ENCODE data around the gene SH3BGRL.

Gene SH3BGRL

GRCh38 chrX:81201671-81202455, at the start of gene SH3BGRL, which contains the start of gene HMGN5:
TSS of gene SH3BGRL (plus strand) at chrX:81202102. CDS start at chrX:81202201, 99 bp downstream.
TSS of gene HMGN5 (minus strand) at chrX:81201913. CDS start at chrX:81121549, 80,364 bp downstream.
- no peak for DNase-seq

DNA sequence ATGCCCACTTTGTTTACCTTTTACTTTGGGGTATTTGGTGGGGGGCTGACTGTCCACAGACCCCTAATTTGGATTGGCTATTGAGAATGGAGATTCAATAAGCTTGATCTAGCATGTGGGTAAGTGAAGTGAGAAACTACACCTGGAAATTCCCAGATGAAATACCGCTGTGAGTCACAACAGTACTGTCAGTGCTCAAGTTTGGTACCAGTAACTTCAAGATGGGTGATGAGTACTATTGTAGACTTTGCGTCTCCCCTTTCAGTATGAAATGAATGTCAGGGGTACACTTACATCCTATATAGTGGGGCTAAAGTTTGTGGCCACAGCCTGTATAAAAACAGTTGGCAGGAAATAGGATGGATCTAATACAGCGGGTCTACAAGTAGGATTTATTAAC, 33.5 kb upstream of the SH3BGRL start:
- no peak for DNase-seq

- DNase-seq = no peak
Measured at GRCh38 chrX:81174286-81174685, 27.6 kb upstream of the SH3BGRL start.

DNA sequence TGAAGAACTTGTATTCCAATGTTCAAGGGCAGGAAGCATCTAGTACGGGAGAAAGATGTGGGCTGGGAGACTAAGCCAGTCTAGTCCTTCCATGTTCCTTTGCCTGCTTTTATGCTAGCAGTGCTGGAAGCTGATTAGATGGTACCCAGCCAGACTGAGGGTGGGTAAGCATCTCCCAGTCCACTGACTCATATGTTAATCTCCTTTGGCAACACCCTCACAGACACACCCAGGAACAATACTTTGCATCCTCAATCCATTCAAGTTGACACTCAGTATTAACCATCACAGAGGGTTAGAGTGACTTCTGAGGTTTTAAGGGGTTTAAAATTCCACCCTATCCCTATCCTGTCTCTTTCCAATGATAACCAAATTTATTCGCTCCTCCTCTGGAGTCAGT, 6.6 kb upstream of the SH3BGRL start:
- DNase-seq = no peak

DNA sequence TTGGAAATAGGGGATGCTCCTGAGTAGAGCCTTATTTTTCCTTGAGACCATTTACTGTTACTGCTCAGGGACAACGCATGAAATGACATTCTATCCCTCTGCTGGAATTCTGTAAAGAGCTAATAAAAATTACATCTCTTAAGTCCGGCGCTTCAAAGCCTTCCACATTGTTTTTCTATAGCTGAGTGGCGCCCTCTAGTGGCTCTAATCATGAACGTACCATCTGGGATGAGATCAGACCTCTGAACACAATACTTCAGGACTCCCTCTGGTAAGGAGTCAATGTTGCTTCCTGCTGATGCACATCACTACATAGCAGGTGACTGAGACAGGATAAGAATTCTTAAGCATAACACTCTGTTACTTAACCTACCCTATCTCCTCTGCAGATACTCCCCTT, 6.2 kb upstream of the SH3BGRL start:
- no peak for DNase-seq

GRCh38 chrX:81201071-81201470, 831 bp upstream of the SH3BGRL start:
- no peak for DNase-seq

DNA sequence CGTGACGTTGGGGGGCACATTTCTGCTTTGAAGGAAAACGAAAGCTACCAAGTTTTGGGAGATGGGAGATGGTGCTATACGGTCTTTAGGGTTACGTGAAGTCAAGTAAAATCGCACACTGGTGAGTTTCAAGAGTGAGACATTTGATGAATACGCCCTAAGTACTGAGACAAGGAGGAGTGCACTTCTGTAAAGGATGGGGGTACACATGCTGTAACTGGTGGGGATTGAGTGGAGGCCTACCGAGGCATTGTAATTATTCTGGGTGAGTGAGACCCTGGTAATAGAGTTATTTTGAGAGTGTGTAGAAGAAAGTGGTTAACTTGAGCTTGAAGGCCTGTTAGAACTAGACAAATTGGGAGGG, 536 bp downstream of the SH3BGRL start:
- DNase-seq = no peak

GRCh38 chrX:81202943-81203342, 1.0 kb downstream of the SH3BGRL start:
- DNase-seq = no peak

GRCh38 chrX:81205551-81205950, 3.6 kb downstream of the SH3BGRL start:
- DNase-seq = no peak

GRCh38 chrX:81206476-81206875, 4.6 kb downstream of the SH3BGRL start:
- DNase-seq = no peak

- DNase-seq = no peak
Measured at GRCh38 chrX:81208916-81209315, 7.0 kb downstream of the SH3BGRL start.

- no peak for DNase-seq
Measured at GRCh38 chrX:81215685-81216084, 13.8 kb downstream of the SH3BGRL start.

GRCh38 chrX:81229229-81229628, 27.3 kb downstream of the SH3BGRL start:
- DNase-seq = no peak

DNA sequence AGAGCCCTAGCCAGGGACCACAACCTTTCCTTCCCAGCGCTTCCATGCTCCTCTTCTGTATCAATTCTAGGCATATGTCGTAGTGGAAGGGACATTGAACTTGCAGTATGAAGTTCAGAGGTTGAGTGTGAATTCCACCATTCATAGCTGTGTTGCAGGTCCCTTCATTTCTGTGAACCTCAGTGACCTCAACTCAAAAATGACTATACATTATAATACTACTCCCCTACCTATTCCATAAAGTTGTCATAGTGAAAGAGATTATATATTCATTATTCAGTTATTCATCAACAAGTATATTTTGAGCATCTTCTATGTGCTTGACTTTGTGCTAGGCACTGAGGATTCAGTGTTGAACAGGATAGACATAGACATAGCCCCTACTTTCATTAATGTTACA, 28.0 kb downstream of the SH3BGRL start:
- no peak for DNase-seq

- no peak for DNase-seq
Measured at GRCh38 chrX:81231476-81231875, 29.6 kb downstream of the SH3BGRL start.

DNA sequence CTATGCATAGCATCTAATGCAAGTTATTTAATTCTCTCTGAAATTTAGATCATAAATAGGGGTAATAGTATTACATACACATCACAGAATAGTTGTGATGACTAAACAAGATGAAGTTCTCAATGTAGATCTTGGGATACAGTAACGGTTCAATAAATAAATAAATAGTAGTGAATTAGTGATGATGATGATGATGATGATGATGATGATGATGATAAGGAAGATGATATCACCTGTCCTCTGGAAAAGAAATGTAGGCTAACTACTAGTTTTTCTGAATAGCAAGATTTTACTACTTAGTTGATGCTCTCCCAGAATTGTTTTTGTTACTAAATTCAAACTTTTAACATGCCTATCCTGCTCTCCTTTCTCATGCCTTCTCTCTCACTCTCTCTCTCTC, 30.3 kb downstream of the SH3BGRL start:
- no peak for DNase-seq

DNA sequence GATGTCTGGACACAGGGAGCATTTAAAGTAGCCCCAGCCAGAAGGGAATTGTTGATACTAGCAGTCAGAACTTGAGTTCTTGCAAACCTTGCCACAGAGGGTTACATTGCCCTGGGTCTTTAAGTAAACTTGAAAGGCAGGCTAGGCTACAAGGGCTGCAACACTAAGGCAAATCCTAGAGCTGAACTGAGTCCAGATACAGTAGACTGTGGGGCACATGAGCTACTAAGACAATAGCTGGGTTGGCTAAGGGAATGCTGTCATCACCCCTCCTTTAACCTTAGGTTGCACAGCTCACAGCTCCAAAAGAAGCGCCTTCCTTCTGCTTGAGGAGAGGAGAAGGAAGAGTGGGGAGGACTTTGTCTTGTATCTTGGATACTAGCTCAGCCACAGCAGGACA, 35.6 kb downstream of the SH3BGRL start:
- DNase-seq = no peak

GRCh38 chrX:81238166-81238565, 36.3 kb downstream of the SH3BGRL start:
- DNase-seq = no peak

- no peak for DNase-seq
Measured at GRCh38 chrX:81240701-81241331, 38.9 kb downstream of the SH3BGRL start.

DNA sequence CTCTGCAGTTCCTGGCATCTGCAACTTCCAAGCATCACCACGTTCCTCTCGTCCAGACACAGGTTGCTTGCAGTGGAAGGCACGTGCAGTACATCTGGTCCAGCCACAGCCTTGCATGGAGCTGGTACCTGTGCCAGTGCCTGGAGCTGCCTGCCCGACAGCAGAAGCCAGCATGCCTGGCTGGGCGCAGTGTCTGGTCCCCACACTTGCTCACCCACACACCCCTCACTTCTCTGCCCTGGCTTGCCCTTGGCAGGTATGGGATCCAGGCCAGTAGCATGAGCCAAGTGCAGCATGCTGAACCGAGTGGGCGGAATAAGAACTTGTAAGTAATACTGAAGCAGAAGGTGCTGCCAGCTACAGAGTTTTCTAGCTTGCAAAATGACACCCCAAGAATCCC, 39.9 kb downstream of the SH3BGRL start:
- no peak for DNase-seq

- no peak for DNase-seq
Measured at GRCh38 chrX:81255876-81256275, 54.0 kb downstream of the SH3BGRL start.

- DNase-seq = no peak
Measured at GRCh38 chrX:81257817-81258216, 55.9 kb downstream of the SH3BGRL start.

DNA sequence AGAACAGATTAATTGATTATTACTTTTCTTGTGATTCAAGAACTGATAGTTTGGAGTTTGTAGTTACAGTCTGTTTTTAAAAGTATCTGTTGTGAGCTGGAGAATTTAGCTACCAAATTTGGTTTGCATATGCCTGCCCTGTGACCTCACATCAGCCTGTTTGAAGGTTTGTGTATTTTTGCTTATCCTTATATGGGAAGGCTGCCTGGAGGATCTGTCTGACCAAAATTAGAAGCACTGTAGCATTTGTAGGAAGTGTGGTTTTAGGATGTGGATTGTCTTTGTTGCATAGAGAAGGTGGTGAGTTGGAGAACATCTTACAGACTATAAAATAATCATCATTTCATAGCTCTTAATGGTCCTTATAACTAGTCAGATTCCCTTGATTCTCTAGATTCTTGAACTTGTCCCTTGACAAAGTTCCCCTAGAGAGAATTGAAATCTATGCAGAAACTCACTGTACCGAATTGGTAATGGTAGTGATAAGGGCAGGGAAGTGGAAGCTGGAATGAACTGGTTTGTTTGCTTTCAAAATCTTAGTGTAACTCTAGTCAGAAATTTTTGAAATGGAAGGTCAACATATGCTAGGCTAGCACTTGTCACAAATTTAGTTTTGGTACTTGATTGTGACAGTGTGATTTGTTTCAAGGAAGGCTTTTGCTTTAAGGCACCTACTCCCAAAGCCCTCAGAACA, 57.3 kb downstream of the SH3BGRL start:
- no peak for DNase-seq
